Keratinocyte (primary cell): ENCODE data around the gene C19orf25.

ENCODE experiments used
- CTCF ChIP-seq, 3 experiments: IDR thresholded peaks in 1 of 3; conservative IDR thresholded peaks in 1 of 3; optimal IDR thresholded peaks in 1 of 3; 2 replicates in 2 of 3; 3 replicates in 1 of 3; pipeline versions ENCODE3 to v1.5.1; 2011; ENCODE audit warnings: low read length in 3 of 3, mild to moderate bottlenecking in 3 of 3, moderate library complexity in 2 of 3, control low read depth in 1 of 3, inconsistent platforms in 1 of 3; ENCODE audit not compliant: insufficient read depth in 2 of 3; ENCODE audit errors: extremely low read depth in 1 of 3
- EZH2 ChIP-seq: IDR thresholded peaks from one replicate; pipeline ENCODE4 v1.6.1; 2012; ENCODE audit warnings: inconsistent platforms, mild to moderate bottlenecking, low read length, moderate library complexity

- TF ChIP-seq CTCF (optimal IDR thresholded peaks at IDR 0.05 in 1 of 3, IDR thresholded peaks at IDR 0.05 in 1 of 3, conservative IDR thresholded peaks at IDR 0.05 in 1 of 3; ENCODE audit: extremely low read depth in 1 of 3, insufficient read depth in 2 of 3, low read length in 3 of 3) (no peak), EZH2 (no peak)
These were observed at the start of gene C19orf25 for GRCh38 chr19:1478934-1479707.
